NCI-H524 treated with DMSO at 0.1 percent for 48 hours (cell line): ENCODE data around the gene ANKRD23.
A peak's percentile ranks its signal among the peaks of the same experiment; 100 is the strongest.
"Not testable (repeated sequence)": the region's sequence is repeated elsewhere in the genome, so short reads cannot be mapped to it uniquely, and the experiment has no call there.

Experiments
- DNase-seq: peaks from one replicate; lab custom pipeline; 2025; lab: John Stamatoyannopoulos, UW

Gene ANKRD23

GRCh38 chr2:96816127-96816835, 27.5 kb downstream of the ANKRD23 start, which contains the start of gene CNNM3:
CNNM3 (plus strand) TSS chr2:96816268; CDS start chr2:96816278, 10 bp downstream.
- peak; percentile 44 for DNase-seq

- no peak for DNase-seq
Measured at GRCh38 chr2:96815326-96816126, 28.3 kb downstream of the ANKRD23 start.

- DNase-seq = no peak
Measured at GRCh38 chr2:96813656-96814055, 30.2 kb downstream of the ANKRD23 start.

GRCh38 chr2:96811917-96812316, 31.9 kb downstream of the ANKRD23 start:
- no peak for DNase-seq

- DNase-seq = no peak
Measured at GRCh38 chr2:96810783-96811192, 33.0 kb downstream of the ANKRD23 start.

GRCh38 chr2:96809951-96810782, 33.7 kb downstream of the ANKRD23 start:
- no peak for DNase-seq

GRCh38 chr2:96809216-96809882, 34.5 kb downstream of the ANKRD23 start:
- DNase-seq = no peak

- DNase-seq = no peak
Measured at GRCh38 chr2:96808176-96808837, 35.5 kb downstream of the ANKRD23 start.

- no peak for DNase-seq
Measured at GRCh38 chr2:96807127-96807471, 36.7 kb downstream of the ANKRD23 start.

GRCh38 chr2:96806468-96807126, 37.2 kb downstream of the ANKRD23 start:
- no peak for DNase-seq

- not testable (repeated sequence) for DNase-seq
Measured at GRCh38 chr2:96805946-96806345, 37.9 kb downstream of the ANKRD23 start.

GRCh38 chr2:96804986-96805385, 38.8 kb downstream of the ANKRD23 start:
- DNase-seq = no peak

- DNase-seq = no peak
Measured at GRCh38 chr2:96802721-96803120, 41.1 kb downstream of the ANKRD23 start.

GRCh38 chr2:96801786-96802595, 41.8 kb downstream of the ANKRD23 start:
- no peak for DNase-seq

- DNase-seq = no peak
Measured at GRCh38 chr2:96801005-96801785, 42.6 kb downstream of the ANKRD23 start.

- DNase-seq = no peak
Measured at GRCh38 chr2:96800061-96801004, 43.5 kb downstream of the ANKRD23 start.

- no peak for DNase-seq
Measured at GRCh38 chr2:96799623-96799935, 44.2 kb downstream of the ANKRD23 start.
